D341Med (cell line): Measurements from ENCODE around the gene ABCC11.

Experiments
- DNase-seq: peaks from one replicate; pipeline ENCODE4 v3.0.0; 2012; ENCODE audit warnings: low spot score

Gene ABCC11

GRCh38 chr16:48128769-48129168 is 118.6 kb downstream of the ABCC11 start:
- DNase-seq: no peak

GRCh38 chr16:48126801-48127644 is 120.3 kb downstream of the ABCC11 start:
- DNase-seq: no peak

GRCh38 chr16:48125888-48126287 is 121.5 kb downstream of the ABCC11 start:
- no peak for DNase-seq

- no peak for DNase-seq
Observed at GRCh38 chr16:48124266-48124665, 123.1 kb downstream of the ABCC11 start.

GRCh38 chr16:48123104-48123788 is 124.1 kb downstream of the ABCC11 start:
- DNase-seq: no peak

GRCh38 chr16:48121276-48121675 is 126.1 kb downstream of the ABCC11 start:
- no peak for DNase-seq

- no peak for DNase-seq
Observed at GRCh38 chr16:48118841-48119240, 128.5 kb downstream of the ABCC11 start.

GRCh38 chr16:48117217-48118105 is 129.9 kb downstream of the ABCC11 start:
- peak; percentile 88 for DNase-seq
